ENCODE results near the gene EXOSC7.

DNA sequence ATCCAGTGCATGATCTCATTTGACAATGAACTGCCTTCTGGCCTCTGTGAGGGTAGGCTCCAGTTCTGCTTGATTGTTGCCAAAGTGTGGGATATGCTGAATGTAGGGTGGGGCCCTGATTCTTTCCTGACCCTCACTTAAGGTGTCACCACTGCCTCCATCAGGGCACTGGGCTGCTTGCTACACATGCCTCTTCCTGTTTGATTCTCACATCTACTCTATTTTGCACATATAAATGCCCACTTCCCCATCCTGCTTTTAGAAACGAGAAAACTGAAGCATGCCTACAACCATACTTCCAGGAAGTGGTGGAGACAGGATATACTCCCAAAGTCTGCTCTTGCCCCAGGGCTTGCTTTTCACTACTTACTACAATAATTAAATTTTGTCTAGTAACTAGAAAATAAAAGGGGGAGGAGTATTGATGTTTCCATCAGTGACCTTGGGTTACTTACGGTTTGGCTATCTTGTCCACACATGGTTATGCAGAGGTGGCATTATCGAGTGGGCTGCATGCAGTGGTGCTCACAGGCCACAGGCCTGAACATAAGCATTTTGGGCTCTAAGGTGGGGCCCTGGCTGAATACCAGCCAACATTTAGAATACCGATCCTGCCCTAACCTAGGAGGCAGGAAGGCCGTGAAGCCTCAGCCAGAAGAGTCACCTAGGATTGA lies 6.8 kb upstream of the EXOSC7 start:
- TF ChIP-seq, protein P1, sequence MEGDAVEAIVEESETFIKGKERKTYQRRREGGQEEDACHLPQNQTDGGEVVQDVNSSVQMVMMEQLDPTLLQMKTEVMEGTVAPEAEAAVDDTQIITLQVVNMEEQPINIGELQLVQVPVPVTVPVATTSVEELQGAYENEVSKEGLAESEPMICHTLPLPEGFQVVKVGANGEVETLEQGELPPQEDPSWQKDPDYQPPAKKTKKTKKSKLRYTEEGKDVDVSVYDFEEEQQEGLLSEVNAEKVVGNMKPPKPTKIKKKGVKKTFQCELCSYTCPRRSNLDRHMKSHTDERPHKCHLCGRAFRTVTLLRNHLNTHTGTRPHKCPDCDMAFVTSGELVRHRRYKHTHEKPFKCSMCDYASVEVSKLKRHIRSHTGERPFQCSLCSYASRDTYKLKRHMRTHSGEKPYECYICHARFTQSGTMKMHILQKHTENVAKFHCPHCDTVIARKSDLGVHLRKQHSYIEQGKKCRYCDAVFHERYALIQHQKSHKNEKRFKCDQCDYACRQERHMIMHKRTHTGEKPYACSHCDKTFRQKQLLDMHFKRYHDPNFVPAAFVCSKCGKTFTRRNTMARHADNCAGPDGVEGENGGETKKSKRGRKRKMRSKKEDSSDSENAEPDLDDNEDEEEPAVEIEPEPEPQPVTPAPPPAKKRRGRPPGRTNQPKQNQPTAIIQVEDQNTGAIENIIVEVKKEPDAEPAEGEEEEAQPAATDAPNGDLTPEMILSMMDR (IDR thresholded peaks at IDR 0.05) = no peak
- no peak for TF ChIP-seq EZH2 (IDR thresholded peaks at IDR 0.05; ENCODE audit: borderline replicate concordance, insufficient read depth, low read depth, low read length, poor library complexity, severe bottlenecking)
